ENCODE data around the gene KBTBD8.

KBTBD8 gene, protein sequence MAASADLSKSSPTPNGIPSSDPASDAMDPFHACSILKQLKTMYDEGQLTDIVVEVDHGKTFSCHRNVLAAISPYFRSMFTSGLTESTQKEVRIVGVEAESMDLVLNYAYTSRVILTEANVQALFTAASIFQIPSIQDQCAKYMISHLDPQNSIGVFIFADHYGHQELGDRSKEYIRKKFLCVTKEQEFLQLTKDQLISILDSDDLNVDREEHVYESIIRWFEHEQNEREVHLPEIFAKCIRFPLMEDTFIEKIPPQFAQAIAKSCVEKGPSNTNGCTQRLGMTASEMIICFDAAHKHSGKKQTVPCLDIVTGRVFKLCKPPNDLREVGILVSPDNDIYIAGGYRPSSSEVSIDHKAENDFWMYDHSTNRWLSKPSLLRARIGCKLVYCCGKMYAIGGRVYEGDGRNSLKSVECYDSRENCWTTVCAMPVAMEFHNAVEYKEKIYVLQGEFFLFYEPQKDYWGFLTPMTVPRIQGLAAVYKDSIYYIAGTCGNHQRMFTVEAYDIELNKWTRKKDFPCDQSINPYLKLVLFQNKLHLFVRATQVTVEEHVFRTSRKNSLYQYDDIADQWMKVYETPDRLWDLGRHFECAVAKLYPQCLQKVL

DNA sequence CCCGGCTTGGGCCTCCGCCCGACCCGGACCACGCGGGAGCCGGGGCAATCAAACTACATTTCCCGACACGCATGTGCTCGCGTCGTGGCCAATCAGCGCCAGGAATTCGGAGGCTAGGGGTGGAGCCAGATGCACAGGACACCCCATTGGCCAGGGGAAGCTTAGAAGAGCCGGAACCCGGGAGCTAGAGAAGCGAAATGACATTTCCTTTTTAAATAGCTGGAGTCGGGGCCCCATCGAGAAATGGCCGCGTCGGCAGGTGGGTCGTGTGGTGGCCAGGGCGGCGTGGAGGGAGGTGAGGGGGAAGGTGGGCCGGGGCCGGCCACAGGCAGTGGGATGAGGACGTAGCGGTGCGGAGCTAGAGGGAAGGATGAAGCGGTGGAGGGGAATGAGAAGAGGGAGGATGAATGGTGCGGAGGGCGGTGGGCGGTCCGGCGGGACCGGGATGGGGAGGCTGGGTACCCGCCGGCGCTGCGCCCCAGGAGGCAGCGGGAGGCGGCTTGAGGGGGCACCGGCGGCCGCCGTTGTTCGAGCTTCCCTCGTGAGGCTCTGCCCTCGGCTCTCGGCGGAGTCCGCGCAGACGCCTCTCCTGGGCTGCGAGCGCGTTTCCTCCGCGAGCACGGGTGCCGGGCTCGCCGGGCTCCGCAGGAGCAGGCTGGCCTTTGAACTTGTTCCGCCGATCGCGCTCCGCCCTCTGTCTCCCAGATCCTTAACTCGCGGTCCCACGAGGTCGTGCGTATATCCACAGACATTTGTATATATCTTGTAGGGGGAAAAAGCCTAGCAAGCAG, at the start of gene KBTBD8:
TSS of gene KBTBD8 (plus strand) at position 195 of the 791 bp plus-strand sequence. CDS start at position 244, 49 bp downstream.
- peak within 1 kb of the TSS; percentile 78 for H3K4me3 ChIP-seq (ENCODE audit: low read depth, low read length)
- H3K9ac ChIP-seq (ENCODE audit: low read depth, low read length), result peak within 1 kb of the TSS; percentile 47; the same call in 1 of the 2 replicates

GRCh38 chr3:66948838-66949237, 49.3 kb upstream of the KBTBD8 start:
- Histone ChIP-seq H3K9ac (ENCODE audit: low read depth, low read length) (no peak overlapping the region), H3K9me3 (ENCODE audit: control insufficient read depth, insufficient read depth, low read length) (no peaks in the 10 kb centered on the region), H3K27me3 (ENCODE audit: control insufficient read depth, insufficient read depth, low read length) (no peaks in the 10 kb centered on the region), H3K36me3 (ENCODE audit: control insufficient read depth, insufficient read depth, low read length) (no peaks in the 10 kb centered on the region), H3K27ac (ENCODE audit: low read depth, low read length) (no peak overlapping the region), H3K4me3 (ENCODE audit: low read depth, low read length) (no peak overlapping the region), H3K4me1 (ENCODE audit: control insufficient read depth, insufficient read depth, low read length) (no peaks in the 10 kb centered on the region)

More for the DNA sequence above, at the start of gene KBTBD8:
- no peaks in the 10 kb centered on the region for H3K27me3 ChIP-seq (ENCODE audit: control insufficient read depth, insufficient read depth, low read length)
- no peaks in the 10 kb centered on the region for H3K9me3 ChIP-seq (ENCODE audit: control insufficient read depth, insufficient read depth, low read length)
- H3K36me3 ChIP-seq (ENCODE audit: control insufficient read depth, insufficient read depth, low read length), result peaks cover 7% of the 10 kb centered on the region
- no peak within 1 kb of the TSS for H3K27ac ChIP-seq (ENCODE audit: low read depth, low read length)
- peaks cover 16% of the 10 kb centered on the region for H3K4me1 ChIP-seq (ENCODE audit: control insufficient read depth, insufficient read depth, low read length)

DNA sequence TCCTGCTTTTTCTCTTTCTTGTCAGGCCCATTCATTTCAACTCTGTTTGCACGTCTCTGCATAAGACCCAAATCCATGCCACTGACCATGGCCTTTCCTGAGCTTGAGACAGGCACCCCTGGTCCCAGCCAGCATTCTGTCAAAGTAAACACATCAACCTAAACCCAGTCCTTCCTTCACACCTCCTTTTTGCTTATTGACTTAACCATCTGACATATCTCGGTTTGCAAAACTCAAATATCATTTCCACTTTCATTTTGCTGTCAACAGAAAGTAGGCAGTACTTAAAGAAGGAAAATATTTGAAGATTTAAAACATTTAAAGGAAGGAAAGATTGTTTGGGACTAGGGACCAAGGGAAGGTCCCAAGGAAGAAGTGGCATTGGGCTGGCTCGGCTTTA, 48.2 kb upstream of the KBTBD8 start:
- Histone ChIP-seq H3K9me3 (ENCODE audit: control insufficient read depth, insufficient read depth, low read length) (no peaks in the 10 kb centered on the region), H3K27me3 (ENCODE audit: control insufficient read depth, insufficient read depth, low read length) (no peaks in the 10 kb centered on the region), H3K4me1 (ENCODE audit: control insufficient read depth, insufficient read depth, low read length) (no peaks in the 10 kb centered on the region), H3K36me3 (ENCODE audit: control insufficient read depth, insufficient read depth, low read length) (no peaks in the 10 kb centered on the region), H3K4me3 (ENCODE audit: low read depth, low read length) (no peak overlapping the region), H3K27ac (ENCODE audit: low read depth, low read length) (no peak overlapping the region), H3K9ac (ENCODE audit: low read depth, low read length) (no peak overlapping the region)

- Histone ChIP-seq H3K36me3 (ENCODE audit: control insufficient read depth, insufficient read depth, low read length) (no peaks in the 10 kb centered on the region), H3K4me1 (ENCODE audit: control insufficient read depth, insufficient read depth, low read length) (no peaks in the 10 kb centered on the region), H3K9ac (ENCODE audit: low read depth, low read length) (no peak overlapping the region), H3K27ac (ENCODE audit: low read depth, low read length) (no peak overlapping the region), H3K4me3 (ENCODE audit: low read depth, low read length) (no peak overlapping the region), H3K27me3 (ENCODE audit: control insufficient read depth, insufficient read depth, low read length) (no peaks in the 10 kb centered on the region), H3K9me3 (ENCODE audit: control insufficient read depth, insufficient read depth, low read length) (no peaks in the 10 kb centered on the region)
These were observed 45.8 kb upstream of the KBTBD8 start for GRCh38 chr3:66952357-66952756.

DNA sequence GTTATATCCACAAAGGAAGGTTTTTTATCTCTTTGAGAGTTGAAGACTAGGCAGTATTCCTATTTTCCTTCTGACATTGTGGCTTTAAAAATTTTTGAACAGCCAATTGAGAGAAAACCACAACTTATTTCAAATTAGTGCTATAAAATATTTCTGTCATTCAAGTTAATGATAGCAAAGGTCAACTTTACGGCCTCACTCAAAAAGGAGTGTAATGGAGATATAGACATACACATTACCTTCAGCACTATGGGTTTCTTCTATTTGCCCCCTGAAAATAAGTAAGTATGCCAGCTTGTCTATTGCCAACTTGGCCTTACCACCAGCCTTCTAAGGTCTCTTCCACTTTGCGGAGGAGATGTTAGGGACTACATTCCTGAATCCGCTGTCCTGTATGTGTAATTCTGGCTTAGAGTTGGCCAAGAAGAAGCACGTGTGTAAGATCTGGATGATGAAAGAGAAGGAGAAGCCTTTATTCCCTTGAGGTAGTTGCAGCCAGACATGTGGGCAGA, 44.1 kb upstream of the KBTBD8 start:
- Histone ChIP-seq H3K36me3 (ENCODE audit: control insufficient read depth, insufficient read depth, low read length) (no peaks in the 10 kb centered on the region), H3K27ac (ENCODE audit: low read depth, low read length) (no peak overlapping the region), H3K9me3 (ENCODE audit: control insufficient read depth, insufficient read depth, low read length) (no peaks in the 10 kb centered on the region), H3K4me1 (ENCODE audit: control insufficient read depth, insufficient read depth, low read length) (no peaks in the 10 kb centered on the region), H3K9ac (ENCODE audit: low read depth, low read length) (no peak overlapping the region), H3K4me3 (ENCODE audit: low read depth, low read length) (no peak overlapping the region), H3K27me3 (ENCODE audit: control insufficient read depth, insufficient read depth, low read length) (no peaks in the 10 kb centered on the region)

- Histone ChIP-seq H3K9me3 (ENCODE audit: control insufficient read depth, insufficient read depth, low read length) (no peaks in the 10 kb centered on the region), H3K27ac (ENCODE audit: low read depth, low read length) (no peak overlapping the region), H3K36me3 (ENCODE audit: control insufficient read depth, insufficient read depth, low read length) (no peaks in the 10 kb centered on the region), H3K4me1 (ENCODE audit: control insufficient read depth, insufficient read depth, low read length) (no peaks in the 10 kb centered on the region), H3K4me3 (ENCODE audit: low read depth, low read length) (no peak overlapping the region), H3K9ac (ENCODE audit: low read depth, low read length) (no peak overlapping the region), H3K27me3 (ENCODE audit: control insufficient read depth, insufficient read depth, low read length) (no peaks in the 10 kb centered on the region)
These were observed 41.4 kb upstream of the KBTBD8 start for GRCh38 chr3:66956742-66957141.

- Histone ChIP-seq H3K4me3 (ENCODE audit: low read depth, low read length) (no peak overlapping the region), H3K36me3 (ENCODE audit: control insufficient read depth, insufficient read depth, low read length) (no peaks in the 10 kb centered on the region), H3K9ac (ENCODE audit: low read depth, low read length) (no peak overlapping the region), H3K4me1 (ENCODE audit: control insufficient read depth, insufficient read depth, low read length) (no peaks in the 10 kb centered on the region), H3K27ac (ENCODE audit: low read depth, low read length) (no peak overlapping the region), H3K27me3 (ENCODE audit: control insufficient read depth, insufficient read depth, low read length) (no peaks in the 10 kb centered on the region), H3K9me3 (ENCODE audit: control insufficient read depth, insufficient read depth, low read length) (no peaks in the 10 kb centered on the region)
These were observed 40.7 kb upstream of the KBTBD8 start for GRCh38 chr3:66957367-66957766.

- no peaks in the 10 kb centered on the region for H3K9me3 ChIP-seq (ENCODE audit: control insufficient read depth, insufficient read depth, low read length)
- no peak overlapping the region for H3K4me3 ChIP-seq (ENCODE audit: low read depth, low read length)
- no peaks in the 10 kb centered on the region for H3K27me3 ChIP-seq (ENCODE audit: control insufficient read depth, insufficient read depth, low read length)
- no peaks in the 10 kb centered on the region for H3K36me3 ChIP-seq (ENCODE audit: control insufficient read depth, insufficient read depth, low read length)
- H3K27ac ChIP-seq (ENCODE audit: low read depth, low read length), result no peak overlapping the region
- H3K4me1 ChIP-seq (ENCODE audit: control insufficient read depth, insufficient read depth, low read length), result no peaks in the 10 kb centered on the region
- H3K9ac ChIP-seq (ENCODE audit: low read depth, low read length), result no peak overlapping the region
These were observed 40.0 kb upstream of the KBTBD8 start for GRCh38 chr3:66958067-66958466.

DNA sequence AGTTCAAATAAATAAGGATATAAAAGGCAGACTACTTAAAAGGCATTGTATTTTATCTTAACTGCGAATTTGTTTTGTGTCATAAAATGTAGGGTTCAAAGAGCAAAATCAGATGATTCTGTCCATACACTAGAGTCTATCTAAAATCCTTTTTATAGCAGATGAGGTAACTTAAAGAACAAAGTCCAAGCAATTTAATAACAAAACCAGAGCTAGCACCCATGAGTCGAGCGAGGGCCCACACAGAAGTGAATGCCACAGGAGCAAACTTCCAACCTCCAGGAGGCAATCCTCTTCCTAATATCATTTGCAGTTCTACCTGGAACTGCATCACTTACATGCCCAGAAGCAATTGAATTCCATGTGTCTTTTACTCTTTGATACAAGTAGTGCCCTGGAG, 35.4 kb upstream of the KBTBD8 start:
- H3K27ac ChIP-seq (ENCODE audit: low read depth, low read length), result no peak overlapping the region
- H3K9me3 ChIP-seq (ENCODE audit: control insufficient read depth, insufficient read depth, low read length), result no peaks in the 10 kb centered on the region
- no peaks in the 10 kb centered on the region for H3K27me3 ChIP-seq (ENCODE audit: control insufficient read depth, insufficient read depth, low read length)
- H3K4me3 ChIP-seq (ENCODE audit: low read depth, low read length), result no peak overlapping the region
- H3K9ac ChIP-seq (ENCODE audit: low read depth, low read length), result no peak overlapping the region
- H3K4me1 ChIP-seq (ENCODE audit: control insufficient read depth, insufficient read depth, low read length), result no peaks in the 10 kb centered on the region
- H3K36me3 ChIP-seq (ENCODE audit: control insufficient read depth, insufficient read depth, low read length), result no peaks in the 10 kb centered on the region

DNA sequence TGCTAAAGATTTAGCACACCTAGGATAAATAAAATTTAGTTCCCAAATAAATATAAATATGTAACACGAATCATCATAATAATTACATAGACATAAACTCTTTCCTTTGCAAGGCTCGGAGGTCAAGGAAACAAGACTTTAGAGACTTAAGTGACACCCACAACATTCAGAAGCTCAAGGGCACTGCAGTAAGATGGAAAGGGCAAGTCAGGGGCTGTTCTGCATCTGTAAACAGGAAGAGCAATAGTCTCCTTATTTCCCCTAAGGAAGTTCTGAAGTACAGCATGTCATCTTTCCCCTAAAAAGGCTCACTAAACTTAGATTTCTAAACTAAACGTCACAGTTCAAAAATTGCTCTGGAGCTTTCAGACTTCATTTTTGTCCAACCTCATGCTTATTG, 26.9 kb upstream of the KBTBD8 start:
- no peak overlapping the region for H3K9ac ChIP-seq (ENCODE audit: low read depth, low read length)
- peaks cover 10% of the 10 kb centered on the region for H3K4me1 ChIP-seq (ENCODE audit: control insufficient read depth, insufficient read depth, low read length)
- no peak overlapping the region for H3K4me3 ChIP-seq (ENCODE audit: low read depth, low read length)
- H3K36me3 ChIP-seq (ENCODE audit: control insufficient read depth, insufficient read depth, low read length), result no peaks in the 10 kb centered on the region
- H3K27me3 ChIP-seq (ENCODE audit: control insufficient read depth, insufficient read depth, low read length), result peaks cover 8% of the 10 kb centered on the region; the same call in 1 of the 2 replicates
- H3K27ac ChIP-seq (ENCODE audit: low read depth, low read length), result no peak overlapping the region
- H3K9me3 ChIP-seq (ENCODE audit: control insufficient read depth, insufficient read depth, low read length), result no peaks in the 10 kb centered on the region
